Measurements from ENCODE around the gene IFNA5. TPM values are rescaled to one million over a fixed set of nuclear protein-coding genes. Genes with fewer than 3 reads are reported as not detected.

Gene IFNA5
- total RNA-seq, 2 donors from 2014 or later: not detected

DNA sequence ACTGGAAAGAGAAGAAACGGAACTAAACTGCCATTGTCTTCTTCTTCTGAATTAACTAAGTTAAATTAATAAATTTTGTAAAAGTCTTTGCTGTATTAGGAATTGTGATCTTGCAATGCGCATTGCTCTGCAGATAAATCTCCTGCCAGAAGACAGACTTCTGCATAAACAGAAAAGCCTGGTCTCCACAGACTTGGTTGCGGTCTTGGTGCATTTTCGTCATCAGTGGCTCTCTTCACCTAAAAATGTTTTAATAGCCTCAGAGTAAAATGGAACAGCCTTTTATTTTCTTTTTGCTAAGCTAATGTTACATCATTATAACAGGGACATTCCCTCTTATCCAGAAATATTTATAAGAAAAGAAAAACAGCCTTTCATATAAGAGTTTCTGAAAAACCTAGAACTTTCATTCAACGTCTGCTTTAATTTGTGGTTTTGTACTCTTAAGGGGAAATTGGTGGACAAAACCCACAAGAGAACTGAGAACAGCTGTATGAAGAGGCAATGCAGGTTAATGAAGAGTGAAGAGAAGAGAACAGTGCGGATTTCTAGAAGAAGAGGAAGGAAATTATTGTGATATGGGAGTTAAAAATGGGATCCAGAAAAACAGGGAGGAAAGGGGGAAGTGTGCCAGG, 10.1 kb downstream of the IFNA5 start:
- H3K9me3 ChIP-seq: no peaks in the 10 kb centered on the region
- TF ChIP-seq CTCF (IDR thresholded peaks at IDR 0.05): no peak
- no peak for TF ChIP-seq POLR2AphosphoS5 (IDR thresholded peaks at IDR 0.05)
- no peak for TF ChIP-seq POLR2A (IDR thresholded peaks at IDR 0.05)
- DNase-seq (ENCODE audit: low spot score): no peak
- H3K4me1 ChIP-seq (replicated peaks): no peaks in the 10 kb centered on the region
- H3K36me3 ChIP-seq: no peaks in the 10 kb centered on the region
- H3K4me3 ChIP-seq: no peak overlapping the region
- H3K27me3 ChIP-seq (replicated peaks; ENCODE audit: insufficient read depth): no peaks in the 10 kb centered on the region
- intact Hi-C loops (cut with DNase I): no loop called here
- 78% methylated on average over 6 of the region's 6 CpGs for WGBS
- H3K27ac ChIP-seq: no peak overlapping the region

DNA sequence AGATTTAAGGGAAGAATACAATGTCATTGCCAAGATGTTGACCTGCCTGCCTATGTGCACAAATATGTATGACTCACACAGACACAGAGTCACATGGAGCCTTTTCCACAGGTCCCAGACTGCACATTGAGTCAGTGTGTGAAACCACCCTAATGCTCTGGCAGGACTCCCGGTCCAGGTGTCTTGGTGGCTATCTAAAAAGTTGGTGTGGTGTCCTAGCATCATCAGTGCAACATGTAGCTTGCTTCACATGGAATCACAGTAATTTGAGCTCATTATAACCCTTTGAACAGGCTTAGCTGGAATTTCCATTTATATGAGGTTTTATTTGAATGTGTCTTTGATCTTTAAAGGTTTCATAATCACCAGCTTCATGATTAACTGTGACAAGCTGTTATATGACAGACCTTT, 10.7 kb downstream of the IFNA5 start:
- no peak overlapping the region for H3K4me3 ChIP-seq
- TF ChIP-seq POLR2A (IDR thresholded peaks at IDR 0.05) (no peak), POLR2AphosphoS5 (IDR thresholded peaks at IDR 0.05) (peak; percentile 16), CTCF (IDR thresholded peaks at IDR 0.05) (no peak)
- intact Hi-C loops (cut with DNase I): no loop called here
- no peak overlapping the region for H3K27ac ChIP-seq
- no peaks in the 10 kb centered on the region for H3K9me3 ChIP-seq
- H3K4me1 ChIP-seq (replicated peaks): no peaks in the 10 kb centered on the region
- no peaks in the 10 kb centered on the region for H3K27me3 ChIP-seq (replicated peaks; ENCODE audit: insufficient read depth)
- H3K36me3 ChIP-seq: no peaks in the 10 kb centered on the region
- WGBS: 41% methylated on average over 1 of the region's 1 CpG
- DNase-seq (ENCODE audit: low spot score): peak; percentile 46

GRCh38 chr9:21289848-21290247, 15.3 kb downstream of the IFNA5 start:
- Histone ChIP-seq H3K4me3 (no peak overlapping the region), H3K36me3 (no peaks in the 10 kb centered on the region), H3K4me1 (replicated peaks) (no peaks in the 10 kb centered on the region), H3K27ac (no peak overlapping the region), H3K9me3 (no peaks in the 10 kb centered on the region), H3K27me3 (replicated peaks; ENCODE audit: insufficient read depth) (no peaks in the 10 kb centered on the region)
- intact Hi-C loops (cut with DNase I): no loop called here
- 44% methylated on average over 2 of the region's 2 CpGs for WGBS
- no peak for TF ChIP-seq POLR2A (IDR thresholded peaks at IDR 0.05)
- no peak for TF ChIP-seq POLR2AphosphoS5 (IDR thresholded peaks at IDR 0.05)
- TF ChIP-seq CTCF (IDR thresholded peaks at IDR 0.05): no peak
- DNase-seq (ENCODE audit: low spot score): no peak

GRCh38 chr9:21287280-21287679, 17.8 kb downstream of the IFNA5 start:
- Histone ChIP-seq H3K27ac (no peak overlapping the region), H3K27me3 (replicated peaks; ENCODE audit: insufficient read depth) (no peaks in the 10 kb centered on the region), H3K9me3 (no peaks in the 10 kb centered on the region), H3K4me1 (replicated peaks) (no peaks in the 10 kb centered on the region), H3K36me3 (no peaks in the 10 kb centered on the region), H3K4me3 (no peak overlapping the region)
- WGBS: 78% methylated on average over 3 of the region's 3 CpGs
- intact Hi-C loops (cut with DNase I): no loop called here
- DNase-seq (ENCODE audit: low spot score): no peak
- TF ChIP-seq CTCF (IDR thresholded peaks at IDR 0.05) (no peak), POLR2A (IDR thresholded peaks at IDR 0.05) (no peak), POLR2AphosphoS5 (IDR thresholded peaks at IDR 0.05) (no peak)

DNA sequence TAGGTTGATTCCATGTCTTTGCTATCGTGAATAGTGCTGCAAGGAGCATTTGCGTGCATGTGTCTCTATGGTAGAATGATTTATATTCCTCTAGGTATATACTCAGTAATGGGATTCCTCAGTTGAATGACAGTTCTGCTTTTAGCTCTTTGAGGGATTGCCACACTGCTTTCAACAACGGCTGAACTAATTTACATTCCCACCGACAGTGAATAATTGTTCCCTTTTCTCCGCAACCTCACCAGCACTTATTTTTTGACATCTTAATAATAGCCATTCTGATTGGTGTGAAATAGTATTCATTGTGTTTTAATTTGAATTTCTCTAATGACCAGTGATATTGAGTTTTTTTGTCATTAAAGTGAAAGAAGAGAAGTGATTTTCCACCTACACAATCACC, 18.5 kb downstream of the IFNA5 start:
- WGBS: 85% methylated on average over 5 of the region's 5 CpGs
- intact Hi-C loops (cut with DNase I): no loop called here
- H3K4me1 ChIP-seq (replicated peaks): no peaks in the 10 kb centered on the region
- no peak overlapping the region for H3K27ac ChIP-seq
- TF ChIP-seq POLR2A (IDR thresholded peaks at IDR 0.05) (no peak), POLR2AphosphoS5 (IDR thresholded peaks at IDR 0.05) (no peak), CTCF (IDR thresholded peaks at IDR 0.05) (no peak)
- H3K4me3 ChIP-seq: no peak overlapping the region
- H3K27me3 ChIP-seq (replicated peaks; ENCODE audit: insufficient read depth): no peaks in the 10 kb centered on the region
- no peaks in the 10 kb centered on the region for H3K36me3 ChIP-seq
- DNase-seq (ENCODE audit: low spot score): no peak
- H3K9me3 ChIP-seq: no peaks in the 10 kb centered on the region

Measured in prostate gland (tissue), 2 donors.